ENCODE data around the gene SALL3.

DNA sequence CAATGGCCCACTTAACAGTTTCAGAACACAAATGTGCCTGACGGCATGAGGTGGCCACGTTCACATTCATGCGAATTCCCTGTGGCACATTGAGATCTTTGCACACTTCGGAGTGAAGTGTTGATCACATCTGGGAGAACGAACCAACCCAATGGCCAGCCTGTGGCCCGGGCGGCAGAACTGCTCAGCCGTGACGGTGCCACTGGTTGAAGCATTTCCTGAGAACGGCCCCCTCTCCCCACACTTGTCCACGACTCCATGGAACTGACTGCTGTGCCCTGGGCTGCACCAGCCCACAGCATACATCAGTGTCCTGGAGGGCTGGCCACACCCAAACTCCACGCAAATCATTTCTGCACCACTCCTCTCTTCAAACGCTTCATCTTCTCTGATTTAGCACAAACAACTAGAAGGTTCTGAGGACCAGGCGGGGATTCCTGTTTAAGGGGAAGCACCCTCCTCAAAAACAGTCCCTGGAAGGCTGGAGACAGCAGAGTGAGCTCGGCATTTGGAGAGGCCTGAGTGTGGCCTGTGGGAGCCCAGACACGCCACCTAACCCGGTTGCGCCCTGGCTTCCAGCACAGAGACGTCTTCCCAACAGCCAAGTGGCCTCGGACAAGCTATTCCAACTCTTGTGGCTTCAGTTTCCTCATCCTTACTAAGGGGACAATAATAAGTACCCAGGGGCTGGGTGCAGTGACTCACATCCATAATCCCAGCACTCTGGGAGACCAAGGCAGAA is 9.9 kb upstream of the SALL3 start:
- TF ChIP-seq EP300 (IDR thresholded peaks at IDR 0.05) (no peak), POLR2A (IDR thresholded peaks at IDR 0.05) (no peak)
- TF ChIP-seq, protein P1, sequence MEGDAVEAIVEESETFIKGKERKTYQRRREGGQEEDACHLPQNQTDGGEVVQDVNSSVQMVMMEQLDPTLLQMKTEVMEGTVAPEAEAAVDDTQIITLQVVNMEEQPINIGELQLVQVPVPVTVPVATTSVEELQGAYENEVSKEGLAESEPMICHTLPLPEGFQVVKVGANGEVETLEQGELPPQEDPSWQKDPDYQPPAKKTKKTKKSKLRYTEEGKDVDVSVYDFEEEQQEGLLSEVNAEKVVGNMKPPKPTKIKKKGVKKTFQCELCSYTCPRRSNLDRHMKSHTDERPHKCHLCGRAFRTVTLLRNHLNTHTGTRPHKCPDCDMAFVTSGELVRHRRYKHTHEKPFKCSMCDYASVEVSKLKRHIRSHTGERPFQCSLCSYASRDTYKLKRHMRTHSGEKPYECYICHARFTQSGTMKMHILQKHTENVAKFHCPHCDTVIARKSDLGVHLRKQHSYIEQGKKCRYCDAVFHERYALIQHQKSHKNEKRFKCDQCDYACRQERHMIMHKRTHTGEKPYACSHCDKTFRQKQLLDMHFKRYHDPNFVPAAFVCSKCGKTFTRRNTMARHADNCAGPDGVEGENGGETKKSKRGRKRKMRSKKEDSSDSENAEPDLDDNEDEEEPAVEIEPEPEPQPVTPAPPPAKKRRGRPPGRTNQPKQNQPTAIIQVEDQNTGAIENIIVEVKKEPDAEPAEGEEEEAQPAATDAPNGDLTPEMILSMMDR (IDR thresholded peaks at IDR 0.05), result no peak

Data from gastroesophageal sphincter (tissue), 3 donors.